NCI-H524 (cell line): Measurements from ENCODE around the gene RNASEH2C.
A peak's percentile ranks its signal among the peaks of the same experiment; 100 is the strongest.
"Not testable (repeated sequence)": the region's sequence is repeated elsewhere in the genome, so short reads cannot be mapped to it uniquely, and the experiment has no call there.

Experiments used
- DNase-seq, 2 experiments: peaks; one replicate each; lab custom pipeline; 2025; lab: John Stamatoyannopoulos, UW

RNASEH2C gene

DNA sequence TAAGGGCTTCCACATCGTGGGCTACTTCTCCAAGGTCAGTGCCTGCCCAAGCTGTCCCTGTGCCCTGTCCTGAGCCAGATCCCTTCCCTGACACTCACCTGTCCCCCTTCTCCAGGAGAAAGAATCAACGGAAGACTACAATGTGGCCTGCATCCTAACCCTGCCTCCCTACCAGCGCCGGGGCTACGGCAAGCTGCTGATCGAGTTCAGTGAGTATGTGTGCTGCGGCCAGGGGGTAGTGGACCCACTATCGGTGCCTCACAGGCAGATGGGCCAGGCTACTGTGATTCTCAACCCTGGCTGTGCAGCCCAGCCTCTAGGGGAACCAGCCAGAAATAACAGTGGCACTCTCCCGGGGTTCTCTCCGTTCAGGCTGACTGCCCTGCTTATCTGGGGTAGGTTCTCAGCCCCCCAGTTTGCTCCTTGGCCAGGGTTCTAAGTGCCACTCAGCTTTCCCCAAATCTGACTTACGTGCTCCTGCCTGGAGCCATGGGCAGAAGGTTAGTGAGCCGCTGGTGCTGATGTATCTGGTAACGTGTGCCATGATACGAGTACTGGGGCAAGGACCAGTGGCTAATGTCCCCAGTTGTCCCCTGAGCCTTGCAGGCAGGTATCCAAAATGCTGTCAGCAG is 3.7 kb downstream of the RNASEH2C start:
- no peak for DNase-seq

- DNase-seq: no peak
These were observed 4.3 kb downstream of the RNASEH2C start for GRCh38 chr11:65716302-65716701.

DNA sequence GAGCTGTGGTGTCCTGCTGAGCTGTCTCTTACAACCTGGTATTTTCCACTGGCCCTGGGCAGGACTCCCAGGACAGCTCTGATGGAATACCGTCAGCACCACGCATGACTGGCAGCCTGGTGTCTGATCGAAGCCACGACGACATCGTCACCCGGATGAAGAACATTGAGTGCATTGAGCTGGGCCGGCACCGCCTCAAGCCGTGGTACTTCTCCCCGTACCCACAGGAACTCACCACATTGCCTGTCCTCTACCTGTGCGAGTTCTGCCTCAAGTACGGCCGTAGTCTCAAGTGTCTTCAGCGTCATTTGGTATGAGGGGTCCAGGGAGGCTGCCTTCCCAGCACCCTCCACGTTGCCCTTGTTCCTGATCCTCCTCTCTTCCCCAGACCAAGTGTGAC is 6.2 kb downstream of the RNASEH2C start:
- no peak for DNase-seq

- no peak for DNase-seq
These were observed 7.2 kb downstream of the RNASEH2C start for GRCh38 chr11:65713212-65713969.

DNA sequence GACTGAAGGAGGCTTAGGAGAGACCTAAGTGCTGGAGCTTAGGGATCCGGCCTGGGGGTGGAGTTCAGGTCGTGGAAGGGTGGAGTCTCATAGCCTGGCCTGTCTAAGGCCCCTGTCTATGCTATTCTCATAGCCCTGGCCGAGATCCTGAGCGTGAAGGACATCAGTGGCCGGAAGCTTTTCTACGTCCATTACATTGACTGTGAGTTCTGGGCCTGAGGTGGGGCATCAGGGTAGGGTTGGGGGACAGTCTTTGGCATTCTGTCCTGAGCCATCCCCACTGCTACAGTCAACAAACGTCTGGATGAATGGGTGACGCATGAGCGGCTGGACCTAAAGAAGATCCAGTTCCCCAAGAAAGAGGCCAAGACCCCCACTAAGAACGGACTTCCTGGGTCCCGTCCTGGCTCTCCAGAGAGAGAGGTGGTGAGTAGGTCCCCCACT is 7.9 kb downstream of the RNASEH2C start:
- no peak for DNase-seq

DNA sequence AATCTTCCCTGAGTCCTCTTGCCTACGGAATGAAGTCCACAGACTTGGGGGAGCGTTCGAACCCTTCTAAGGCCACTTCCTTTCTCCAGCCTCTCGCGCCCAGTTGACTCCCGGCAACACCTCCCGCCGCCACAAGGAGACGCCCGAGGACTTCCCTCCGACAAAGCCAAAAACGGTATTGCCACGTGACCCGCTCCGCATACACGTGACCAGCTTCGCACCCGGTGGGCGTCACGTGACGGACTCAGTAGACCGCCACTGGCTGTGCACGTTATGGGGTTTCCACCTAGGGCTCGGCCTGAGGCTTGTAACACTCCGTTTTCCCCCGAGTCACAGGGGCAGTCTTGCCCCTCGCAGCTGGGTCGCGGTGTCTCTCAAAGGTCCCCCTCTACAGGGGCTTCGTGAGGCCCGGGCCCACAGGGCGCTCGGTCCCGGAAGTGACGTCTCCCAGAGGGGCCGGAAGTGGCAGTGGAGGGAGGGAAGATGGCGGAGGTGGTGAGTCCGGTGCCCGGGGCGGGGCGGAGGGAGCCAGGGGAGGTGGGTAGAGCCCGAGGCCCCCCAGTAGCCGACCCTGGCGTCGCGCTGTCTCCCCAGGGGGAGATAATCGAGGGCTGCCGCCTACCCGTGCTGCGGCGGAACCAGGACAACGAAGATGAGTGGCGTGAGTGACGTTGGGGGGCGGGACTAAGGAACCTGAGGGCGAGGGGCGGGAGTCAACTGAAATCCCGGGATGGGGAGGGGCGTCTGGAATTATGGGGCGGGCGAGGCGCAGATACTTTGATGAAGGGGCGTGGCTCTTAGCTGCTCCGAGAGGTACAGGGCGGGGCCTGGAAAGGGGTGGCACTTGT is 8.6 kb downstream of the RNASEH2C start, which contains the start of gene KAT5:
TSS of gene KAT5 (plus strand) at position 468 of the 848 bp plus-strand sequence. CDS start at position 484, 16 bp downstream.
- peak; percentile 95 to 97 for DNase-seq

DNA sequence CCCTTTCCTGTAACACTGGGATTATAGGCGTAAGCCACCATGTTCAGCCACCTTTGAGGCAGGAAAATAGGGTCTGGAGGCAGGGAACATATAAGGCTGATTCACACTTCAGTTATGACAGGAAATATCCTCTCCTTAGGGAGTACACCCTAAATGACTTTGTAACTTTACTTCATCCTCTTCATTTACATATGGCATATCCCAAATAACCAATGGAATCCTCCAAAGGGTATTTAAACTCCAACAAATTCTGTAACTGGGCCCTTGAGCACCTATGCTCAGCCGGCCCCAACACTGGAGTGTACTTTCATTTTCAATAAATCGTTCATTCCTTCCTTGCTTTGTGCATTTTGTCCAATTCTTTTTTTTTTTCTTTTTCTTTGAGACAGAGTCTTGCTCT is 10.2 kb downstream of the RNASEH2C start:
- no peak for DNase-seq

GRCh38 chr11:65709661-65710060 is 10.9 kb downstream of the RNASEH2C start:
- no peak for DNase-seq

DNA sequence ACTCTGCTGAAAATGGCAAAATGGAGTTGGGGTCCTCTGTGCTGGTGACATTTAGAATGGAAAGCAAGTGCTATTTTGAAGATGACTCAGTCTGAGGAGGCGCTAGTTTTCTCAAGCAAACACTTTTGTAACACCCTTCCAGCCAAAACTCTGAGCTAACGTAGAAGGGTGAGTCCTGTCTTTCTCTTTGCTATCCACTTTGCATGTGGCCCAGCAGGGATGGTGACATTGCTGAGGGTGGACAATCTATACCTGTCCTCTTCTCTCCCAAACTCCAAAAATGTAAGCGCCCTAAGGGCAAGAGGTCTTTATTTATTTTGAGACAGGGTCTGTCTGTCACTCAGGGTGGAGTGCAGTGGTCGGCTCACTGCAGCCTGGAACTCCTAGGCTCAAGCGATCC is 12.1 kb downstream of the RNASEH2C start:
- no peak for DNase-seq

DNA sequence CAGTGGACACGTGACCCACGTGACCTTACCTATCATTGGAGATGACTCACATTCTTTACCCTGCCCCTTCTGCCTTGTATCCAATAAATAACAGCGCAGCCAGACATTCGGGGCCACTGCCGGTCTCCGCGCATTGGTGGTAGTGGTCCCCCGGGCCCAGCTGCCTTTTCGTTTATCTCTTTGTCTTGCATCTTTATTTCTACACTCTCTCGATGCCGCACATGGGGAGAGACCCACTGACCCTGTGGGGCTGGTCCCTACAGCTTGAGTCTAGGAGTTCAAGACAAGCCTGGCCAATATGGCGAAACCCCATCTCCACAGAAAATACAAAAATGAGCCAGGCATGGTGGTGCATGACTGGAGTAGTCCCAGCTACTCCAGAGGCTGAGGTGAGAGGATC is 13.6 kb downstream of the RNASEH2C start:
- not testable (repeated sequence) for DNase-seq

DNA sequence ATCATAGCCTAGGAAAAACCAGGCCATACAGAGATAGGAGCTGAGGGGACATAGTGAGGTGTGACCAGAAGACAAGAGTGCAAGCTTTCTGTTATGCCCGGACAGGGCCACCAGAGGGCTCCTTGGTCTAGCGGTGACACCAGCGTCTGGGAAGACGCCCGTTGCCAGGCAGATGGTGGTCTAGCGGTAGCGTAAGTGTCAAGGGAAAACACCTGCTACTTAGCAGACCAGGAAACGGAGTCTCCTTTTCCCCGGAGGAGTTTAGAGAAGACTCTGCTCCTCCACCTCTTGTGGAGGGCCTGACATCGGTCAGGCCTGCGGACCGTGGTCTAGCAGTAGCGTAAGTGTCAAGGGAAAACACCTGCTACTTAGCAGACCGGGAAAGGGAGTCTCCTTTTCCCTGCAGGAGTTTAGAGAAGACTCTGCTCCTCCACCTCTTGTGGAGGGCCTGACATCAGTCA is 14.3 kb downstream of the RNASEH2C start:
- peak; percentile 49 to 81 for DNase-seq

GRCh38 chr11:65703846-65704245 is 16.8 kb downstream of the RNASEH2C start:
- DNase-seq: no peak

- no peak for DNase-seq
These were observed 18.9 kb downstream of the RNASEH2C start for GRCh38 chr11:65701686-65702085.

- no peak for DNase-seq
These were observed 20.2 kb downstream of the RNASEH2C start for GRCh38 chr11:65700399-65700798.

- DNase-seq: no peak
These were observed 21.3 kb downstream of the RNASEH2C start for GRCh38 chr11:65699306-65699705.

- DNase-seq: no peak
These were observed 22.4 kb downstream of the RNASEH2C start for GRCh38 chr11:65698205-65698604.

- no peak for DNase-seq
These were observed 23.6 kb downstream of the RNASEH2C start for GRCh38 chr11:65696802-65697552.

- DNase-seq: no peak
These were observed 24.9 kb downstream of the RNASEH2C start for GRCh38 chr11:65695459-65696241.

DNA sequence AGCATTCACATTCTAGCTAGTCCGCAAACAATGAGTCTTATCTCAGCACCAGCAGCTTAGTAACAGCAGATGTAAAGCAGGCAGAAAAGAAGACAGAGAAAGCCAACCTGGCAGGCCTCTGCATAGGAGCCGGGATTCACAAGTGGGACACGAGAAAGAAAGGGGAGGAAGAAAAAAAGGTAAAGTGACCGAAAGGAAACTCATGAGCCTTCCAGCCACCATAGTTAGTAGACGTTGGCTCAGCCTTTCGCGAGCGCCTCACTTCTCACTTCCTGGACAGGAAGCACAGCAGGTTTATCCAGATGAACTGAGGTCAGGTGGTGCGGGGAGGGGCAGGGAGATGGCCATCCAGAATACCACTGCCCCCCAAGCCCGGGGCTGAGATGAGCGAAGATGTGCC is 28.2 kb downstream of the RNASEH2C start:
- DNase-seq: no peak

DNA sequence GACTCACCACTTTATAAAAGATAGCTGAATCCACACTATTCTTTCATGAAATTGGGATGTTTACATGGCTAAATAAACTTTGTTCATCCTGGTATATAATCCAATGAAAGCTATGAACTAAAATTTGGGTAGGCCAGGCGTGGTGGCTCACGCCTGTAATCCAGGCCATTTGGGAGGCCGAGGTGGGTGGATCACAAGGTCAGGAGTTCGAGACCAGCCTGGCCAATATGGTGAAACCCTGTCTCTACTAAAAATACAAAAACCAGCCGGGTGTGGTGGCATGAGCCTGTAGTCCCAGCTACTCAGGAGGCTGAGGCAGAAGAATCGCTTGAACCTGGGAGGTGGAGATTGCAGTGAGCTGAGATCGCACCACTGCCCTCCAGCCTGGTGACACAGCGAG is 28.8 kb downstream of the RNASEH2C start:
- DNase-seq: not testable (repeated sequence)

- no peak for DNase-seq
These were observed 34.6 kb downstream of the RNASEH2C start for GRCh38 chr11:65685981-65686380.
